ENCODE results near the gene PGPEP1. TPM values are rescaled to one million over a fixed set of nuclear protein-coding genes. Genes with fewer than 3 reads are reported as not detected.
A peak's percentile ranks its signal among the peaks of the same experiment; 100 is the strongest.

The PGPEP1 gene
- total and polyA plus RNA-seq, 8 donors: 16.1 to 39.5 (median 20.7) TPM

DNA sequence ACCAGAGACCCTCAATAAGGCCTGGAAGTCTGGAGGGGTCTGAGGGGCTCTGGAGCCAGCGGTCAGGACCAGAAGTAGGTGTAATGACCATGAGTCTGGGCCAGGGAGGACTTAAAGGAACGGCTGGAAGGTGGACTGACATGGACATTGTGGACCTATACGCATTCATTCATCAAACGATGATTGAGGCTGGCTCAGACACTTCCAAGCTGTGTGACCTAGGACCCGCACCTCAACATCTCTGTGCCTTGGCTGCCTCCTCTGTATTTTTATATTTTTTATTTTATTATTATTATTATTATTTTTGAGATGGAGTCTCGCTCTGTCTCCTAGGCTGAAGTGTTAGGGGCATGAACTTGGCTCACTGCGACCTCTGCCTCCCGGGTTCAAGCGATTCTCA is 66.4 kb downstream of the PGPEP1 start:
- Histone ChIP-seq H3K4me3 (no peak overlapping the region), H3K4me1 (peaks cover 0 to 36% of the 10 kb centered on the region in 2 donors), H3K27me3 (no peaks in the 10 kb centered on the region), H3K27ac (no peak overlapping the region), H3K9me3 (no peaks in the 10 kb centered on the region), H3K36me3 (no peaks in the 10 kb centered on the region)
- intact Hi-C loops (cut with DNase I): loop anchor here (5.0 to 10.0 kb wide), 2 partner anchors 59 to 62 kb away; partner anchors contain the start of gene PGPEP1 (in 1 of the 2)
- ATAC-seq: no peak
- DNase-seq: no peak
- TF ChIP-seq, protein P1, sequence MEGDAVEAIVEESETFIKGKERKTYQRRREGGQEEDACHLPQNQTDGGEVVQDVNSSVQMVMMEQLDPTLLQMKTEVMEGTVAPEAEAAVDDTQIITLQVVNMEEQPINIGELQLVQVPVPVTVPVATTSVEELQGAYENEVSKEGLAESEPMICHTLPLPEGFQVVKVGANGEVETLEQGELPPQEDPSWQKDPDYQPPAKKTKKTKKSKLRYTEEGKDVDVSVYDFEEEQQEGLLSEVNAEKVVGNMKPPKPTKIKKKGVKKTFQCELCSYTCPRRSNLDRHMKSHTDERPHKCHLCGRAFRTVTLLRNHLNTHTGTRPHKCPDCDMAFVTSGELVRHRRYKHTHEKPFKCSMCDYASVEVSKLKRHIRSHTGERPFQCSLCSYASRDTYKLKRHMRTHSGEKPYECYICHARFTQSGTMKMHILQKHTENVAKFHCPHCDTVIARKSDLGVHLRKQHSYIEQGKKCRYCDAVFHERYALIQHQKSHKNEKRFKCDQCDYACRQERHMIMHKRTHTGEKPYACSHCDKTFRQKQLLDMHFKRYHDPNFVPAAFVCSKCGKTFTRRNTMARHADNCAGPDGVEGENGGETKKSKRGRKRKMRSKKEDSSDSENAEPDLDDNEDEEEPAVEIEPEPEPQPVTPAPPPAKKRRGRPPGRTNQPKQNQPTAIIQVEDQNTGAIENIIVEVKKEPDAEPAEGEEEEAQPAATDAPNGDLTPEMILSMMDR (IDR thresholded peaks at IDR 0.05): no peak

- Histone ChIP-seq H3K4me3 (no peak overlapping the region), H3K4me1 (peaks cover 0 to 26% of the 10 kb centered on the region in 2 donors), H3K9me3 (no peaks in the 10 kb centered on the region), H3K27ac (no peak overlapping the region), H3K36me3 (no peaks in the 10 kb centered on the region), H3K27me3 (no peaks in the 10 kb centered on the region)
- DNase-seq: peak in 1 of 4 donors; percentile 89
- intact Hi-C loops (cut with DNase I): loop anchor here (5.0 to 10.0 kb wide), 2 partner anchors 61 to 63 kb away; partner anchors contain the start of gene PGPEP1 (in 1 of the 2)
- ATAC-seq: peak; percentile 78
- TF ChIP-seq, protein P1 (IDR thresholded peaks at IDR 0.05): peak; percentile 41 to 63
Measured at GRCh38 chr19:18408053-18408476, 67.7 kb downstream of the PGPEP1 start.

DNA sequence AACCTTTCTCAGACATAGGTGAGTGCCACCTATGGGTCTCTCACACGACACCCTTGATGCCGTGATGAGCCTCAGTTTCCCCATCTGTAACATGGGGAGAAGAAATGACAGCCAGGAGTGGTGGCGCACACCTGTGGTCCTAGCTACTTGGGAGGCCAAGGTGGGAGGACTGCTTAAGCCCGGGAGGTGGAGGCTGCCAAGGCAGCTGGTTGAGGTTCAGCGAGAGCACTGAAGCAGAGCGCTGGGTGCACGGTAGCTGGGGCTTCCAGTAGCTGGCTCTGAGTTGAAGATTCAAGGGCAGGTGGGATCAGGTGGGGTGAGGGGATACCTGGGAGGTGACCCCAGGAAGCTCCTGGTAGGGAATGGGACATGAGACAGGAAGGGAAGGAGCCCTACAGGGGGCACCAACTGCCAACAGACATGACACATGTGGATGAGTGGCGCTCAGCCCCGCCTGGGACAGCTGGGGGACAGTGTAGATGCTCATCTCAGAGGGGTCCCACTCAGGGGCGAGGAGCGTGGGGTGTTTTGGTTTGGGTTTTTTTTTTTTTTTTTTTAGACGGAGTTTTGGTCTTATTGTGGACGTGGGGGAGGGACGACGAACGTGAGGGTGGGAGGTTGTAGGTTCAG is 72.3 kb downstream of the PGPEP1 start:
- peak in 2 of 4 donors; percentile 34 to 68 for DNase-seq
- no peak overlapping the region for H3K27ac ChIP-seq
- peaks cover 30 to 54% of the 10 kb centered on the region in 2 donors for H3K4me1 ChIP-seq
- no peak for ATAC-seq
- intact Hi-C loops (cut with DNase I): no loop called here
- no peak overlapping the region for H3K4me3 ChIP-seq
- peaks cover 0 to 15% of the 10 kb centered on the region in 2 donors for H3K27me3 ChIP-seq
- TF ChIP-seq, protein P1 (IDR thresholded peaks at IDR 0.05): no peak
- no peaks in the 10 kb centered on the region for H3K9me3 ChIP-seq
- no peaks in the 10 kb centered on the region for H3K36me3 ChIP-seq

DNA sequence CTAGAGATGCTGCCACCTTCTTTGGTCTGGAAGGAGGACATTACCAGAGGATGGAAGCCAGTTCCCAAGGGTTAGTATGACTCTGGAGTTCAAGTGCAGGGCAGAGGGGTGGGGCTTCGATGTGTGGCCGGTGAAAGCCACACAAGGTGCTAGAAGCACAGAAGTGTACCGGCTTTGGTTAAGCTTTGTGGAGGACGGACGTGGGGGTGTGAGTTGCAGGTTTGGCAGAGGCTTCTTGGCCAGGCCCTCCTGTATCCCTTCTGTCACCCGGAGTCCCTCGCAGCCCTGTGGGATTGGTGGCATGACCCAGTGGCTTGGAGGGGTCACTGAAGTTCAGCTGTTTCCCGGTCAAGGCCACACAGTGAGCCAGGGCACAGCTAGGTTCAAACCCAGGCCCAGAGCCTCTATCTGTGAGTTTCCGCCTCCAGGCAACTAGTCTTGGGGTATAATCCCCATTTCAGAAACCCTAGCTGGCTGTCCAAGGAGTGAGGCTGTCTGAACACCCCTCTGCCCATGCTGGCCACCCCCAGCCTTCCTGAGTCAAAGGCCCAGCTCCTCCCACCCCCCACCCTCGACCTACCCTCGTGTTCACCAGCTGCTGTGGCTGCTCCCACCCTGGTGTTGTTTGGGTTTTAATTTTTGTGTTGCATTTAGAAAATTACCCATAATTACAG is 74.2 kb downstream of the PGPEP1 start:
- H3K27ac ChIP-seq: peak overlapping the region; percentile 96 to 98
- peak overlapping the region; percentile 24 to 37 for H3K4me3 ChIP-seq
- peaks cover 42 to 59% of the 10 kb centered on the region in 2 donors for H3K4me1 ChIP-seq
- no peaks in the 10 kb centered on the region for H3K36me3 ChIP-seq
- peak in 2 of 4 donors; percentile 55 to 63 for DNase-seq
- H3K27me3 ChIP-seq: peaks cover 0 to 30% of the 10 kb centered on the region in 2 donors
- TF ChIP-seq, protein P1 (IDR thresholded peaks at IDR 0.05): no peak
- no peaks in the 10 kb centered on the region for H3K9me3 ChIP-seq
- intact Hi-C loops (cut with DNase I): no loop called here
- no peak for ATAC-seq
